Liver (tissue), 9 donors: ENCODE results near the gene CYP2W1. TPM values are rescaled to one million over a fixed set of nuclear protein-coding genes. Genes with fewer than 3 reads are reported as not detected.

Experiments
- DNase-seq: peaks from one replicate; pipeline ENCODE4 v3.0.0-alpha.2; 2017; ENCODE audit warnings: low spot score
- H3K27ac ChIP-seq, 2 donors: one replicate each; pipeline ENCODE4 v1.7.0; 2013; ENCODE audit warnings: inconsistent platforms in 2 of 2, low read length in 2 of 2, control low read depth in 1 of 2, low read depth in 1 of 2, mild to moderate bottlenecking in 1 of 2
- H3K27me3 ChIP-seq, 4 donors: one replicate each; pipeline versions ENCODE4 v1.6.1 to v1.7.0; 2013; ENCODE audit warnings: low read length in 3 of 4, inconsistent platforms in 1 of 4, mild to moderate bottlenecking in 1 of 4, moderate library complexity in 1 of 4; ENCODE audit not compliant: control insufficient read depth in 4 of 4, insufficient read depth in 4 of 4
- H3K36me3 ChIP-seq, 4 donors: one replicate each; pipeline versions ENCODE4 v1.6.1 to v1.7.0; 2013; ENCODE audit warnings: low read length in 3 of 4, mild to moderate bottlenecking in 3 of 4, low read depth in 1 of 4, moderate library complexity in 1 of 4; ENCODE audit not compliant: control insufficient read depth in 4 of 4, insufficient read depth in 3 of 4
- H3K4me1 ChIP-seq, 4 donors: one replicate each; pipeline versions ENCODE4 v1.6.1 to v1.7.0; 2013; ENCODE audit warnings: low read length in 3 of 4, mild to moderate bottlenecking in 3 of 4, moderate library complexity in 1 of 4; ENCODE audit not compliant: control insufficient read depth in 4 of 4, insufficient read depth in 4 of 4
- H3K4me3 ChIP-seq, 3 donors: one replicate each; pipeline versions ENCODE4 v1.6.1 to v1.7.0; 2013; ENCODE audit warnings: low read length in 3 of 3, control low read depth in 1 of 3, low read depth in 1 of 3, mild to moderate bottlenecking in 1 of 3
- H3K9ac ChIP-seq, 2 donors: one replicate each; pipeline ENCODE4 v1.7.0; 2013; ENCODE audit warnings: low read length in 2 of 2, mild to moderate bottlenecking in 2 of 2, moderate library complexity in 2 of 2, control low read depth in 1 of 2, low read depth in 1 of 2
- H3K9me3 ChIP-seq, 4 donors: one replicate each; pipeline versions ENCODE4 v1.6.1 to v1.7.0; 2013; ENCODE audit warnings: low read length in 3 of 4; ENCODE audit not compliant: control insufficient read depth in 4 of 4
- FOXA1 ChIP-seq: IDR thresholded peaks from 2 replicates; pipeline ENCODE4 v1.6.1; 2016; ENCODE audit warnings: antibody characterized with exemption
- FOXA2 ChIP-seq: IDR thresholded peaks from 2 replicates; pipeline ENCODE4 v1.6.1; 2016; ENCODE audit warnings: antibody characterized with exemption
- GABPA ChIP-seq, 2 donors: IDR thresholded peaks in 1 of 2; conservative IDR thresholded peaks in 1 of 2; 2 replicates each; pipeline ENCODE4 v1.6.1; 2016; ENCODE audit warnings: antibody characterized with exemption in 2 of 2, mild to moderate bottlenecking in 1 of 2, moderate library complexity in 1 of 2
- HNF4A ChIP-seq, 2 donors: conservative IDR thresholded peaks; 2 replicates each; pipeline ENCODE4 v1.6.1; 2016; ENCODE audit warnings: antibody characterized with exemption in 2 of 2, mild to moderate bottlenecking in 2 of 2
- HNF4G ChIP-seq: IDR thresholded peaks from 2 replicates; pipeline ENCODE4 v1.6.1; 2016; ENCODE audit warnings: antibody characterized with exemption
- JUND ChIP-seq, 2 donors: IDR thresholded peaks; 2 replicates each; pipeline ENCODE4 v1.6.1; 2016; ENCODE audit warnings: antibody characterized with exemption in 2 of 2
- NR2F2 ChIP-seq: IDR thresholded peaks from 2 replicates; pipeline ENCODE4 v1.6.1; 2016; ENCODE audit warnings: antibody characterized with exemption
- RAD21 ChIP-seq, 2 donors: IDR thresholded peaks; 2 replicates each; pipeline ENCODE4 v1.6.1; 2016; ENCODE audit warnings: antibody characterized with exemption in 2 of 2, mild to moderate bottlenecking in 2 of 2
- RXRA ChIP-seq, 2 donors: IDR thresholded peaks; 2 replicates each; pipeline ENCODE4 v1.6.1; 2017 to 2018; ENCODE audit warnings: antibody characterized with exemption in 2 of 2, mild to moderate bottlenecking in 1 of 2
- SP1 ChIP-seq: IDR thresholded peaks from 2 replicates; pipeline ENCODE4 v1.6.1; 2018; ENCODE audit warnings: antibody characterized with exemption, mild to moderate bottlenecking
- TAF1 ChIP-seq: conservative IDR thresholded peaks from 2 replicates; pipeline ENCODE4 v1.6.1; 2016; ENCODE audit warnings: antibody characterized with exemption, mild to moderate bottlenecking
- YY1 ChIP-seq: IDR thresholded peaks from 2 replicates; pipeline ENCODE4 v1.6.1; 2016; ENCODE audit warnings: antibody characterized with exemption, mild to moderate bottlenecking
- WGBS: extraction: QIAGEN DNeasy Blood & Tissue Kit; methylation state at CpG from one replicate; pipeline ENCODE4 v1.1.7; 2013; 5-methylcytosine and 5-hydroxymethylcytosine counted together
- polyA plus RNA-seq, 2 donors: library from polyadenylated mRNA; stranded (reverse) in 1 of 2; unstranded in 1 of 2; fragments of 200-250 nt in 1 of 2; fragments of >200 nt in 1 of 2; fragmentation: Nextera tagmentation in 1 of 2; extraction: Ambion mirVana in 1 of 2; gene quantifications; one replicate each; pipeline versions ENCODE4 v1.2.1 to v1.2.3, GENCODE V29; 2013 to 2015
- total RNA-seq, 2 donors: library from RNA; depleted of rRNA; stranded (reverse); fragments of >200 nt; gene quantifications; one replicate each; pipeline ENCODE4 v1.2.3, GENCODE V29; 2014
- TF ChIP-seq, protein P1 (sequence below): IDR thresholded peaks from 2 replicates; pipeline ENCODE4 v1.6.1; 2016; ENCODE audit warnings: antibody characterized with exemption
- TF ChIP-seq, protein P2 (sequence below): IDR thresholded peaks from 2 replicates; pipeline ENCODE4 v1.6.1; 2016; ENCODE audit warnings: antibody characterized with exemption, mild to moderate bottlenecking
- TF ChIP-seq, protein P3 (sequence below): IDR thresholded peaks from 2 replicates; pipeline ENCODE4 v1.6.1; 2016; ENCODE audit warnings: antibody characterized with exemption
- TF ChIP-seq, protein P4 (sequence below): IDR thresholded peaks from 2 replicates; pipeline ENCODE4 v1.6.1; 2016; ENCODE audit warnings: antibody characterized with exemption
- TF ChIP-seq, protein P5 (sequence below): fragments of 150-350 bp; IDR thresholded peaks from 2 replicates; pipeline ENCODE4 v1.5.1; 2017; ENCODE audit warnings: improper control_type of control experiment, low read depth, low read length; ENCODE audit not compliant: missing input control
- donor health status: healthy.
- donor health status: healthy.
- donor health status: healthy.
- donor health status: healthy.
- donor health status: healthy.

CYP2W1 gene
- total and polyA plus RNA-seq, 4 donors, result 0.28 TPM; not detected in 3

DNA sequence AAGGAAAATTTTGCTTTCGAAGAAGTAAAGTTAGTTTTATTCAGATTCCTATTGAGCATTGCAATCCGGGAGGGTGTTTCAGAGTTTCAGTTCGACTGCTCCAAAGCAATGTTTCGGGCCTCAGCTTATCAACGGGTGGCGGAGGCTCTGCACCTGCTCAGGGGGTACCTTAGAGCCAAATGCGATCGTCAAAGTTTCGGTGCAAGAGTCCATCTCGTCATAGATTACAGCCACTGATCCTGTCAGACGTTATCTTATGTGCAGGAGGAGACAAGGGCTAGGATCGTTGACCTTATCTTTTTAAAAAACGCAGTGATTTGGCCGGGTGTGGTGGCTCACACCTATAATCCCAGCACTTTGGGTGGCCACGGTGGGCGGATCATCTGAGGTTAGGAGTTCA, 3.8 kb upstream of the CYP2W1 start:
- WGBS, result 88% methylated on average over 16 of the region's 16 CpGs
- Histone ChIP-seq H3K9ac (no peak overlapping the region), H3K36me3 (no peaks in the 10 kb centered on the region), H3K4me1 (peaks cover 3 to 26% (median 11%) of the 10 kb centered on the region in 4 donors), H3K4me3 (no peak overlapping the region), H3K27me3 (no peaks in the 10 kb centered on the region), H3K9me3 (no peaks in the 10 kb centered on the region), H3K27ac (no peak overlapping the region)
- no peak for DNase-seq
- no peak for TF ChIP-seq RXRA (IDR thresholded peaks at IDR 0.05)
- TF ChIP-seq, protein P1, sequence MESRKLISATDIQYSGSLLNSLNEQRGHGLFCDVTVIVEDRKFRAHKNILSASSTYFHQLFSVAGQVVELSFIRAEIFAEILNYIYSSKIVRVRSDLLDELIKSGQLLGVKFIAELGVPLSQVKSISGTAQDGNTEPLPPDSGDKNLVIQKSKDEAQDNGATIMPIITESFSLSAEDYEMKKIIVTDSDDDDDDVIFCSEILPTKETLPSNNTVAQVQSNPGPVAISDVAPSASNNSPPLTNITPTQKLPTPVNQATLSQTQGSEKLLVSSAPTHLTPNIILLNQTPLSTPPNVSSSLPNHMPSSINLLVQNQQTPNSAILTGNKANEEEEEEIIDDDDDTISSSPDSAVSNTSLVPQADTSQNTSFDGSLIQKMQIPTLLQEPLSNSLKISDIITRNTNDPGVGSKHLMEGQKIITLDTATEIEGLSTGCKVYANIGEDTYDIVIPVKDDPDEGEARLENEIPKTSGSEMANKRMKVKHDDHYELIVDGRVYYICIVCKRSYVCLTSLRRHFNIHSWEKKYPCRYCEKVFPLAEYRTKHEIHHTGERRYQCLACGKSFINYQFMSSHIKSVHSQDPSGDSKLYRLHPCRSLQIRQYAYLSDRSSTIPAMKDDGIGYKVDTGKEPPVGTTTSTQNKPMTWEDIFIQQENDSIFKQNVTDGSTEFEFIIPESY, result no peak
- no peak for TF ChIP-seq NR2F2
- TF ChIP-seq, protein P2, sequence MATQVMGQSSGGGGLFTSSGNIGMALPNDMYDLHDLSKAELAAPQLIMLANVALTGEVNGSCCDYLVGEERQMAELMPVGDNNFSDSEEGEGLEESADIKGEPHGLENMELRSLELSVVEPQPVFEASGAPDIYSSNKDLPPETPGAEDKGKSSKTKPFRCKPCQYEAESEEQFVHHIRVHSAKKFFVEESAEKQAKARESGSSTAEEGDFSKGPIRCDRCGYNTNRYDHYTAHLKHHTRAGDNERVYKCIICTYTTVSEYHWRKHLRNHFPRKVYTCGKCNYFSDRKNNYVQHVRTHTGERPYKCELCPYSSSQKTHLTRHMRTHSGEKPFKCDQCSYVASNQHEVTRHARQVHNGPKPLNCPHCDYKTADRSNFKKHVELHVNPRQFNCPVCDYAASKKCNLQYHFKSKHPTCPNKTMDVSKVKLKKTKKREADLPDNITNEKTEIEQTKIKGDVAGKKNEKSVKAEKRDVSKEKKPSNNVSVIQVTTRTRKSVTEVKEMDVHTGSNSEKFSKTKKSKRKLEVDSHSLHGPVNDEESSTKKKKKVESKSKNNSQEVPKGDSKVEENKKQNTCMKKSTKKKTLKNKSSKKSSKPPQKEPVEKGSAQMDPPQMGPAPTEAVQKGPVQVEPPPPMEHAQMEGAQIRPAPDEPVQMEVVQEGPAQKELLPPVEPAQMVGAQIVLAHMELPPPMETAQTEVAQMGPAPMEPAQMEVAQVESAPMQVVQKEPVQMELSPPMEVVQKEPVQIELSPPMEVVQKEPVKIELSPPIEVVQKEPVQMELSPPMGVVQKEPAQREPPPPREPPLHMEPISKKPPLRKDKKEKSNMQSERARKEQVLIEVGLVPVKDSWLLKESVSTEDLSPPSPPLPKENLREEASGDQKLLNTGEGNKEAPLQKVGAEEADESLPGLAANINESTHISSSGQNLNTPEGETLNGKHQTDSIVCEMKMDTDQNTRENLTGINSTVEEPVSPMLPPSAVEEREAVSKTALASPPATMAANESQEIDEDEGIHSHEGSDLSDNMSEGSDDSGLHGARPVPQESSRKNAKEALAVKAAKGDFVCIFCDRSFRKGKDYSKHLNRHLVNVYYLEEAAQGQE, result no peak
- no peak for TF ChIP-seq HNF4G
- TF ChIP-seq, protein P3, sequence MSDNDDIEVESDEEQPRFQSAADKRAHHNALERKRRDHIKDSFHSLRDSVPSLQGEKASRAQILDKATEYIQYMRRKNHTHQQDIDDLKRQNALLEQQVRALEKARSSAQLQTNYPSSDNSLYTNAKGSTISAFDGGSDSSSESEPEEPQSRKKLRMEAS, result no peak
- no peak for TF ChIP-seq JUND (IDR thresholded peaks at IDR 0.05)
- TF ChIP-seq, protein P4, sequence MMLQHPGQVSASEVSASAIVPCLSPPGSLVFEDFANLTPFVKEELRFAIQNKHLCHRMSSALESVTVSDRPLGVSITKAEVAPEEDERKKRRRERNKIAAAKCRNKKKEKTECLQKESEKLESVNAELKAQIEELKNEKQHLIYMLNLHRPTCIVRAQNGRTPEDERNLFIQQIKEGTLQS, result no peak
- TF ChIP-seq RAD21 (IDR thresholded peaks at IDR 0.05), result no peak
- TF ChIP-seq, protein P5, sequence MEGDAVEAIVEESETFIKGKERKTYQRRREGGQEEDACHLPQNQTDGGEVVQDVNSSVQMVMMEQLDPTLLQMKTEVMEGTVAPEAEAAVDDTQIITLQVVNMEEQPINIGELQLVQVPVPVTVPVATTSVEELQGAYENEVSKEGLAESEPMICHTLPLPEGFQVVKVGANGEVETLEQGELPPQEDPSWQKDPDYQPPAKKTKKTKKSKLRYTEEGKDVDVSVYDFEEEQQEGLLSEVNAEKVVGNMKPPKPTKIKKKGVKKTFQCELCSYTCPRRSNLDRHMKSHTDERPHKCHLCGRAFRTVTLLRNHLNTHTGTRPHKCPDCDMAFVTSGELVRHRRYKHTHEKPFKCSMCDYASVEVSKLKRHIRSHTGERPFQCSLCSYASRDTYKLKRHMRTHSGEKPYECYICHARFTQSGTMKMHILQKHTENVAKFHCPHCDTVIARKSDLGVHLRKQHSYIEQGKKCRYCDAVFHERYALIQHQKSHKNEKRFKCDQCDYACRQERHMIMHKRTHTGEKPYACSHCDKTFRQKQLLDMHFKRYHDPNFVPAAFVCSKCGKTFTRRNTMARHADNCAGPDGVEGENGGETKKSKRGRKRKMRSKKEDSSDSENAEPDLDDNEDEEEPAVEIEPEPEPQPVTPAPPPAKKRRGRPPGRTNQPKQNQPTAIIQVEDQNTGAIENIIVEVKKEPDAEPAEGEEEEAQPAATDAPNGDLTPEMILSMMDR, result no peak
- no peak for TF ChIP-seq SP1
- TF ChIP-seq FOXA1, result no peak
- no peak for TF ChIP-seq TAF1

DNA sequence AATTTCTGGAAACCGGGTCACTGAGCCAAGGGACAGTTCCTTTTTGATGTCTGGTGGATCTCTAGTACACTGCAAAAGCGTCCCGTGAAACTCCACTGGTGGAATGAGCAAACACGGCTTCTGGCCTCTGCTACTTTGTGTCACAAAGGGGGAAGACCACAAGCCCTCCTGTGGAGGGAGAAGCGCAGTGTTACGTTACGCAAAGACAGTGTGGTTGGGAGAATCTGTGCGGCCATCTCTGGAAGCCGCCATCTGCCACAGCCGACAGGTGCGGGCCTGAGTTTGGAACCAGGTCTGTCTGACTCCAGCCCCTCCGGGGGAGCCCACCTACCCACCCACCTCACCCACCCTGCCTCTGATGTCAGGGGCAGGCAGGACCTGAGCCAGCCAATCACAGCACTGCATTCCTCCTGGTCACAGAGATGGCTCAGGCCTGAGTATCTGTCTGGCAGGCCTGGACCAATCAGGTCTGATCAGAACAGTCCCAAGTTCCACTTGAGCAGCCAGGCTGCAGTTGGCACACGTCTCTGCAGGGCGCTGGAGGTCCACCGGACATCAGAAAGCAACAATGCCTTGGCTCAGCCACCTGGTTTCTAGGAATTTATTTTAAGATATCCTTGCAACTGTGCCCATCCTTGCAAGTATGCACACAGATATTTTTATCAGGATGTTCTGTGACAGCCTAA, 3.0 kb upstream of the CYP2W1 start:
- H3K9me3 ChIP-seq, result no peaks in the 10 kb centered on the region
- no peak for DNase-seq
- no peak overlapping the region for H3K9ac ChIP-seq
- peaks cover 0 to 18% (median 8%) of the 10 kb centered on the region in 4 donors for H3K4me1 ChIP-seq
- H3K27ac ChIP-seq, result no peak overlapping the region
- TF ChIP-seq, protein P2, result no peak
- TF ChIP-seq YY1, result no peak
- TF ChIP-seq SP1, result no peak
- no peak for TF ChIP-seq GABPA (IDR thresholded peaks at IDR 0.05 in 1 of 2, conservative IDR thresholded peaks at IDR 0.05 in 1 of 2)
- TF ChIP-seq FOXA2, result no peak
- TF ChIP-seq HNF4G, result no peak
- TF ChIP-seq HNF4A (conservative IDR thresholded peaks at IDR 0.05), result no peak
- no peak for TF ChIP-seq FOXA1
- no peak for TF ChIP-seq TAF1
- no peak for TF ChIP-seq RAD21 (IDR thresholded peaks at IDR 0.05)
- TF ChIP-seq NR2F2, result no peak
- H3K27me3 ChIP-seq, result no peaks in the 10 kb centered on the region
- WGBS, result 79% methylated on average over 15 of the region's 15 CpGs
- H3K4me3 ChIP-seq, result no peak overlapping the region
- no peaks in the 10 kb centered on the region for H3K36me3 ChIP-seq
